T-helper 1 cell treated with Interleukin-12 subunit alpha and Interleukin-12 subunit beta and Interleukin-4 antibody, amounts not matched to agents 30 μg/mL and 1 μg/mL, for 36 hours (primary cell): ENCODE measurements around the gene USP53.
"Not testable (repeated sequence)": the region's sequence is repeated elsewhere in the genome, so short reads cannot be mapped to it uniquely, and the experiment has no call there.

Experiments used
- H3K27ac Mint-ChIP-seq: one replicate; pipeline ENCODE4 v1.8.0; 2021; ENCODE audit warnings: mild to moderate bottlenecking, mixed read lengths
- H3K27me3 Mint-ChIP-seq: one replicate; pipeline ENCODE4 v1.8.0; 2021; ENCODE audit warnings: low read depth, mixed read lengths
- H3K36me3 Mint-ChIP-seq: one replicate; pipeline ENCODE4 v1.8.0; 2021; ENCODE audit warnings: low read depth, mixed read lengths
- H3K4me1 Mint-ChIP-seq: one replicate; pipeline ENCODE4 v1.8.0; 2021; ENCODE audit warnings: low read depth, mixed read lengths
- H3K4me3 Mint-ChIP-seq: one replicate; pipeline ENCODE4 v1.8.0; 2021; ENCODE audit warnings: mild to moderate bottlenecking, moderate library complexity, mixed read lengths
- H3K9me3 Mint-ChIP-seq: one replicate; pipeline ENCODE4 v1.8.0; 2021; ENCODE audit warnings: mixed read lengths

USP53 gene

DNA sequence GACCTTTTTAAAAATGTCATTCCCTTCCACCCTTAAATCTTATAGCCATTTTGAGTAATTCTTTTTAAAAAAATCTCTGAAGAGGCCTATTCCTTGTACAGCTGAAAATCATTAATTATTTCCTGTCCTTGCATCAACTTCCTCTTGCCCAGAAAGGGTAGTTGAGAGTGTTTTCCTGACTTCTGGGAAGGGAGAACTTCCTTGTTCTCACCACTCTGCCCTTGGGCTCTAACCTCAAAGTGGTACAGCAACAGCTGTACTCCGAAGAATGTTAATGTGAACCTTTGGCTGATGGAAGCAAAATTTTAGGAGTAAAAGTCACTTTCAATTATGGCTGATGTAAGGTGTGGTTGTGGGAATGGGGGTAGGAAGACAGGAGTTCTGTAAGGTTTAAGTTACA lies 124.5 kb downstream of the USP53 start:
- H3K4me3 Mint-ChIP-seq, result no peak overlapping the region
- H3K4me1 Mint-ChIP-seq, result peaks cover 3% of the 10 kb centered on the region
- no peak overlapping the region for H3K27ac Mint-ChIP-seq
- no peaks in the 10 kb centered on the region for H3K36me3 Mint-ChIP-seq
- H3K27me3 Mint-ChIP-seq, result no peaks in the 10 kb centered on the region
- no peaks in the 10 kb centered on the region for H3K9me3 Mint-ChIP-seq

DNA sequence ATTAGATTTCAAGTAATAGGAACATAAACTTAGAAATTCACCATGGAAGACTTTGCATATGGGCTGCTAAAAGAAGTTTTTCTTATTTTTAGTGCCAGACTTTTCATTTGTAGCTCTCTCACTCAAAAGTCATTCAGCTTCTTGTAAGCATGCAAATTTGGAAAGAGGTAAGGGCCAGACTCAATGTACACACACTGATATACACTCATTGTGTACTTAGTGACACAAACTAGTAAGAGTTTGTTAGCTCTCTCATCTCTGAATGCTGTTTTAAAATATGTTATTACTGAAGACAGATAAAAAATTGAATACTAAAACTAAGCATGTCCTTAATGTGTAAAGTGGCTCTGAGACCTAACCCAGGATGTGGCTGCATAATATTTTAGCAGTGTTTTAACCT lies 127.4 kb downstream of the USP53 start:
- H3K27ac Mint-ChIP-seq, H3K9me3 Mint-ChIP-seq, H3K4me3 Mint-ChIP-seq, H3K27me3 Mint-ChIP-seq, H3K4me1 Mint-ChIP-seq, H3K36me3 Mint-ChIP-seq: not testable (repeated sequence)

DNA sequence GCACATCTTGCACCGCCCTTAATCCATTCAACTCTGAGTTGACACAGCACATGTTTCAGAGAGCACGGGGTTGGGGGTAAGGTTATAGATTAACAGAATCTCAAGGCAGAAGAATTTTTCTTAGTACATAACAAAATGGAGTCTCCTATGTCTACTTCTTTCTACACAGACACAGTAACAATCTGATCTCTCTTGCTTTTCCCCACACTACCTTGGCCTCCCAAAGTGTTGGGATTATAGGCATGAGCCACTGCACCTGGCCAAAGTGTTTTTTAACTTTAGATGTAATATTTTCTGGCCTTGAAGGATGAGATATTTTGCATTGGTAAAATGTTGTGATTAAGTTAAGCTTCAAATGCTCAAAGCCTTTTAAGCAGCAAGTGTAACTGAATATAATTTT lies 130.8 kb downstream of the USP53 start:
- not testable (repeated sequence) for H3K4me3 Mint-ChIP-seq, H3K27ac Mint-ChIP-seq, H3K4me1 Mint-ChIP-seq, H3K36me3 Mint-ChIP-seq, H3K27me3 Mint-ChIP-seq, H3K9me3 Mint-ChIP-seq
